Bronchial epithelial cell (primary cell): Measurements from ENCODE around the gene PLEKHA7. TPM values are rescaled to one million over a fixed set of nuclear protein-coding genes. Genes with fewer than 3 reads are reported as not detected.

Experiments
- DNase-seq: peaks from one replicate; pipeline ENCODE4 v3.0.0-alpha.2; 2010; ENCODE audit warnings: low read depth
- FAIRE-seq: peaks from 2 replicates; lab custom pipeline; 2011; peaks lifted over from hg19 to GRCh38; lab: Jason Lieb, UNC
- H3K27me3 ChIP-seq: 2 replicates; pipeline ENCODE4 v1.5.1; 2011; ENCODE audit warnings: low read length; ENCODE audit not compliant: control insufficient read depth, insufficient read depth
- H3K36me3 ChIP-seq: 2 replicates; pipeline ENCODE4 v1.5.1; 2011; ENCODE audit warnings: low read length; ENCODE audit not compliant: control insufficient read depth, insufficient read depth
- H3K4me3 ChIP-seq: 2 replicates; pipeline ENCODE4 v1.5.1; 2011; ENCODE audit warnings: mild to moderate bottlenecking, low read depth, low read length, control low read depth
- CTCF ChIP-seq: IDR thresholded peaks from 2 replicates; pipeline ENCODE4 v1.5.1; 2011; ENCODE audit warnings: mild to moderate bottlenecking, moderate library complexity, low read length, control low read depth, inconsistent platforms; ENCODE audit not compliant: insufficient read depth, severe bottlenecking
- total RNA-seq: library from RNA; depleted of rRNA; stranded (reverse); fragments of >200 nt; gene quantifications from 2 replicates; pipeline ENCODE4 v1.2.1, GENCODE V29; 2014

The PLEKHA7 gene
- total RNA-seq, 1 donor from 2014 or later: 2.4 TPM

GRCh38 chr11:16999116-16999515, 15.1 kb downstream of the PLEKHA7 start:
- TF ChIP-seq CTCF: no peak
- FAIRE-seq (peak; percentile 58), DNase-seq (no peak)
- H3K27me3 ChIP-seq: no peaks in the 10 kb centered on the region
- H3K36me3 ChIP-seq: no peaks in the 10 kb centered on the region
- H3K4me3 ChIP-seq: no peak overlapping the region

- FAIRE-seq: peak; percentile 40
- DNase-seq: no peak
- Histone ChIP-seq H3K27me3 (no peaks in the 10 kb centered on the region), H3K4me3 (no peak overlapping the region), H3K36me3 (no peaks in the 10 kb centered on the region)
- TF ChIP-seq CTCF: no peak
Observed at GRCh38 chr11:16997624-16998023, 16.6 kb downstream of the PLEKHA7 start.

GRCh38 chr11:16993495-16993894, 20.7 kb downstream of the PLEKHA7 start:
- DNase-seq: no peak
- no peaks in the 10 kb centered on the region for H3K36me3 ChIP-seq
- no peak overlapping the region for H3K4me3 ChIP-seq
- no peak for FAIRE-seq
- no peaks in the 10 kb centered on the region for H3K27me3 ChIP-seq
- no peak for TF ChIP-seq CTCF

- DNase-seq (no peak), FAIRE-seq (no peak)
- H3K27me3 ChIP-seq: no peaks in the 10 kb centered on the region
- no peak for TF ChIP-seq CTCF
- no peak overlapping the region for H3K4me3 ChIP-seq
- H3K36me3 ChIP-seq: no peaks in the 10 kb centered on the region
Observed at GRCh38 chr11:16992846-16993245, 21.4 kb downstream of the PLEKHA7 start.

- no peak for TF ChIP-seq CTCF
Observed at GRCh38 chr11:16989554-16989953, 24.7 kb downstream of the PLEKHA7 start.

GRCh38 chr11:16987205-16987568, 27.0 kb downstream of the PLEKHA7 start:
- Histone ChIP-seq H3K36me3 (no peaks in the 10 kb centered on the region), H3K4me3 (no peak overlapping the region), H3K27me3 (no peaks in the 10 kb centered on the region)
- no peak for TF ChIP-seq CTCF
- FAIRE-seq: no peak
- DNase-seq: no peak

More at GRCh38 chr11:16989554-16989953, 24.7 kb downstream of the PLEKHA7 start:
- DNase-seq (no peak), FAIRE-seq (no peak)
- H3K27me3 ChIP-seq: no peaks in the 10 kb centered on the region
- no peaks in the 10 kb centered on the region for H3K36me3 ChIP-seq
- H3K4me3 ChIP-seq: no peak overlapping the region
